ENCODE measurements around the gene MAU2. TPM values are rescaled to one million over a fixed set of nuclear protein-coding genes. Genes with fewer than 3 reads are reported as not detected.

Gene MAU2
- total and polyA plus RNA-seq, 2 of the 8 experiments (the other 6 are each of a cell fraction or from before 2014, with no cell fraction given) = 32.0 to 40.8 TPM

DNA sequence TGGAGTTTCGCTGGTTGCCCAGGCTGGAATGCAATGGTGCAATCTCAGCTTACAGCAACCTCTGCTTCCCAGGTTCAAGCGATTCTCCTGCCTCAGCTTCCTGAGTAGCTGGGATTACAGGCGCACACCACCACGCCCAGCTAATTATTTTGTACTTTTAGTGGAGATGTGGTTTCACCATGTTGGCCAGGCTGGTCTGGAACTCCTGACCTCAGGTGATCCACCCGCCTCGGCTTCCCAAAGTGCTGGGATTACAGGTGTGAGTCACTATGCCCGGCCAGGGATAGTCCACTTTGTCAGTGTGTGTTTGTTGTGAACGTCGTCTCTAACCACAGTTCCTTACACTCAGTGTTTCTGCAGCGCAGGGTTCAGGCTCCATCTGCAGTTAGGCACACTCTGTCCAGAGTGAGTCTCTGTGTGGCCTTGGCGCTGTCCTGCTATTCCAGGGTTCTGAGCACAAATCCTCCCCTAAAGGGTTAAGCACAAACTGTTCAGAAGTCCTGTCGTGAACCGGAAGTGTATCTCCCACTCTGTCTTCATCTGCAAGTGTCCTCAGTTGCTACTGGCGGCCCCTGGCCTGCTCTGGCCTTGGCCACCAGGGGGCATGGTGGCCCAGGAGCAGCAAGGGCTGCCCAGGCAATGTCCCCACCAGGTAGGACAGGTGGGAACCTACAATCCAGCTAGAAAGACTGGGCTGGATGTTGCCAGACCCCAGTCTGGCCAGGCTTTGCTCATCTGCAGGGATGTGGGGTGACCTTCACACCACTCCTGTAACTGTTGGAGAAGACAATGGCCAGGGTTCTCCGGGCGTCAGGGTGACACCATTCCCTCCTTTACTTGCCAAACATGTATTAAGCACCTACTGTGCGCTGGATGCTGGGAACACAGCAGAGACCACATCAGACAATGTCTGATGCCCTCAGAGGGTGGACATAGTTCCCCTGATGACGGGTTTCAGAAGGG is 46.1 kb downstream of the MAU2 start (continued):
- TF ChIP-seq RXRA (IDR thresholded peaks at IDR 0.05; ENCODE audit: insufficient read depth, low read depth, low read length) (no peak), TCF12 (IDR thresholded peaks at IDR 0.05; ENCODE audit: low read depth, low read length) (0 out of 2 replicates have a peak, but pooled peaks have one; percentile 29), BCL11A (IDR thresholded peaks at IDR 0.05; ENCODE audit: low read depth in 2 of 2, low read length in 2 of 2) (no peak), ZNF274 (IDR thresholded peaks at IDR 0.05; ENCODE audit: borderline replicate concordance, extremely low read depth, low read length) (no peak), HDAC6 (IDR thresholded peaks at IDR 0.05; ENCODE audit: low read depth, low read length) (no peak), ATF2 (IDR thresholded peaks at IDR 0.05; ENCODE audit: low read length) (no peak), YY1 (IDR thresholded peaks at IDR 0.05; ENCODE audit: low read depth, low read length) (peak; percentile 48; the same call in 1 of the 2 replicates), SIRT6 (IDR thresholded peaks at IDR 0.05; ENCODE audit: low read length) (no peak), EP300 (IDR thresholded peaks at IDR 0.05; ENCODE audit: borderline replicate concordance in 1 of 2, low read depth in 2 of 2, low read length in 2 of 2) (no peak), SIX5 (IDR thresholded peaks at IDR 0.05; ENCODE audit: low read depth, low read length) (no peak), CREB1 (IDR thresholded peaks at IDR 0.05) (no peak), JUN (IDR thresholded peaks at IDR 0.05; ENCODE audit: low read depth, low read length) (no peak), RFX5 (IDR thresholded peaks at IDR 0.05; ENCODE audit: borderline replicate concordance, low read depth, low read length) (no peak), CHD2 (IDR thresholded peaks at IDR 0.05; ENCODE audit: low read length) (0 out of 2 replicates have a peak, but pooled peaks have one; percentile 13), SRF (IDR thresholded peaks at IDR 0.05; ENCODE audit: low read depth, low read length) (no peak), BACH1 (IDR thresholded peaks at IDR 0.05; ENCODE audit: low read length) (0 out of 2 replicates have a peak, but pooled peaks have one; percentile 31), KDM1A (IDR thresholded peaks at IDR 0.05; ENCODE audit: borderline replicate concordance, low read length) (no peak), BRCA1 (IDR thresholded peaks at IDR 0.05; ENCODE audit: low read depth, low read length) (no peak), TAF7 (optimal IDR thresholded peaks at IDR 0.05; ENCODE audit: borderline replicate concordance, low read depth, low read length) (no peak), SAP30 (IDR thresholded peaks at IDR 0.05; ENCODE audit: insufficient read depth, insufficient replicate concordance, low read length) (no peak), ASH2L (IDR thresholded peaks at IDR 0.05; ENCODE audit: low read length) (no peak), CTBP2 (IDR thresholded peaks at IDR 0.05; ENCODE audit: borderline replicate concordance, insufficient read depth, insufficient read length, low read length) (no peak), CHD1 (IDR thresholded peaks at IDR 0.05; ENCODE audit: low read depth, low read length) (no peak)
